K562 (cell line): Measurements from ENCODE around the gene OR12D3. TPM values are rescaled to one million over a fixed set of nuclear protein-coding genes. Genes with fewer than 3 reads are reported as not detected.

ENCODE experiments used
- ATAC-seq: fragments of 200-7000 bp; cut with Tn5 transposase; 3 replicates; pipeline ENCODE4 v1.9.1; 2020; ENCODE audit warnings: moderate library complexity
- BruUV-seq: library from RNA; stranded (reverse); fragments of 400-500 nt; replicated peaks from 2 replicates; lab custom pipeline; 2021; lab: Mats Ljungman, UMichigan
- CTCF ChIA-PET: fragments of 300-600 bp; formaldehyde crosslinking; extraction: SDS; loops from one replicate; lab custom pipeline; 2021; ENCODE audit warnings: low intra/inter-chr PET ratio; lab: Yijun Ruan, JAX
- POLR2A ChIA-PET: fragments of 300-600, 350-650 bp; sonication (Branson Sonifier 250); formaldehyde crosslinking; extraction: SDS; loops from one replicate; lab custom pipeline; 2021; ENCODE audit warnings: antibody characterized with exemption, inconsistent platforms; lab: Yijun Ruan, JAX
- DNase-seq, 4 experiments: peaks; one replicate each; pipeline versions ENCODE4 v3.0.0 to v3.0.0-alpha.2; 2011 to 2018; ENCODE audit warnings: low spot score in 3 of 4, mixed read lengths in 3 of 4; ENCODE audit errors: extremely low read depth in 1 of 4
- FAIRE-seq: peaks from 2 replicates; lab custom pipeline; 2011; peaks lifted over from hg19 to GRCh38; lab: Jason Lieb, UNC
- H2AFZ ChIP-seq: 2 replicates; pipeline ENCODE4 v1.6.0; 2011; ENCODE audit warnings: low read depth, low read length, control low read depth, inconsistent platforms
- H3K27ac ChIP-seq: fragments of 200-600 bp; 3 replicates; pipeline ENCODE4 v1.8.0; 2011; ENCODE audit warnings: low read depth, mild to moderate bottlenecking, control low read depth, inconsistent platforms, low read length, moderate library complexity, mixed read lengths; ENCODE audit errors: extremely low read depth
- H3K27me3 ChIP-seq, 2 experiments: fragments of 300-600 bp in 1 of 2; 2 replicates in 1 of 2; 3 replicates in 1 of 2; pipeline versions ENCODE4 v1.6.0 to v1.8.0; 2011; ENCODE audit warnings: inconsistent platforms in 2 of 2, low read length in 2 of 2, mild to moderate bottlenecking in 1 of 2, mixed read lengths in 1 of 2, moderate library complexity in 1 of 2; ENCODE audit not compliant: control insufficient read depth in 2 of 2, insufficient read depth in 2 of 2
- H3K36me3 ChIP-seq: fragments of 300-600 bp; 3 replicates; pipeline ENCODE4 v1.8.0; 2011; ENCODE audit warnings: mild to moderate bottlenecking, low read length, inconsistent platforms; ENCODE audit not compliant: control insufficient read depth, insufficient read depth
- H3K4me1 ChIP-seq, 2 experiments: fragments of 200-600 bp in 1 of 2; replicated peaks in 1 of 2; 2 replicates in 1 of 2; 3 replicates in 1 of 2; pipeline versions ENCODE4 v1.5.1 to v1.8.0; 2011; ENCODE audit warnings: inconsistent platforms in 2 of 2, low read length in 2 of 2, mild to moderate bottlenecking in 1 of 2, mixed read lengths in 1 of 2, moderate library complexity in 1 of 2; ENCODE audit not compliant: control insufficient read depth in 2 of 2, insufficient read depth in 2 of 2
- H3K4me2 ChIP-seq: 2 replicates; pipeline ENCODE4 v1.6.1; 2011; ENCODE audit warnings: low read length, control low read depth, inconsistent platforms, mixed read lengths; ENCODE audit not compliant: insufficient read depth
- H3K4me3 ChIP-seq: fragments of 200-600 bp; sonication (generic), shearing (Covaris generic); 2 replicates; pipeline ENCODE4 v1.5.1; 2016; ENCODE audit warnings: control low read depth, inconsistent platforms
- H3K79me2 ChIP-seq: fragments of 200-600 bp; 3 replicates; pipeline ENCODE4 v1.8.0; 2011; ENCODE audit warnings: low read length, inconsistent platforms; ENCODE audit not compliant: control insufficient read depth, insufficient read depth
- H3K9ac ChIP-seq, 2 experiments: 2 replicates each; pipeline versions ENCODE4 v1.6.0 to v1.6.1; 2011; ENCODE audit warnings: low read depth in 2 of 2, low read length in 2 of 2, control low read depth in 1 of 2, inconsistent platforms in 1 of 2, mild to moderate bottlenecking in 1 of 2, mixed read lengths in 1 of 2; ENCODE audit not compliant: insufficient read depth in 1 of 2
- H3K9me1 ChIP-seq: one replicate; pipeline ENCODE4 v1.6.0; 2011; ENCODE audit warnings: inconsistent platforms, mild to moderate bottlenecking, low read length, moderate library complexity; ENCODE audit not compliant: control insufficient read depth, insufficient read depth
- H3K9me3 ChIP-seq: replicated peaks from 2 replicates; pipeline ENCODE4 v1.5.1; 2011; ENCODE audit warnings: low read depth, low read length, inconsistent platforms; ENCODE audit not compliant: control insufficient read depth, insufficient read depth
- H4K20me1 ChIP-seq: replicated peaks from 2 replicates; pipeline ENCODE4 v1.6.1; 2011; ENCODE audit warnings: low read length, inconsistent platforms, mixed read lengths; ENCODE audit not compliant: control insufficient read depth, insufficient read depth
- C11orf30 ChIP-seq: fragments of 450-650 bp; IDR thresholded peaks from 2 replicates; pipeline ENCODE4 v1.6.1; 2016; ENCODE audit warnings: low read depth, mild to moderate bottlenecking
- CBFA2T2 ChIP-seq: fragments of 450-650 bp; conservative IDR thresholded peaks from 2 replicates; pipeline ENCODE4 v1.6.1; 2017; ENCODE audit warnings: mild to moderate bottlenecking
- CHD1 ChIP-seq: fragments of 200-600 bp; sonication (generic); IDR thresholded peaks from one replicate; pipeline ENCODE4 v1.6.1; 2012; ENCODE audit warnings: mild to moderate bottlenecking, moderate library complexity, low read length, inconsistent platforms
- GTF2A2 ChIP-seq: IDR thresholded peaks from 2 replicates; pipeline ENCODE4 v1.6.1; 2016; ENCODE audit warnings: mild to moderate bottlenecking, missing genetic modification characterization, missing compliant biosample characterization
- IFI16 ChIP-seq: fragments of 250-450 bp; sonication (Bioruptor Pico); IDR thresholded peaks from 2 replicates; pipeline ENCODE4 v2.1.2; 2022; ENCODE audit warnings: mild to moderate bottlenecking, inconsistent platforms
- ILF3 ChIP-seq: fragments of 450-650 bp; IDR thresholded peaks from 2 replicates; pipeline ENCODE4 v1.6.1; 2018; ENCODE audit warnings: antibody characterized with exemption, mild to moderate bottlenecking, moderate library complexity, borderline replicate concordance
- RBM25 ChIP-seq: fragments of 200-400 bp; formaldehyde crosslinking; IDR thresholded peaks from 2 replicates; pipeline ENCODE4 v1.6.1; 2018; ENCODE audit warnings: low read length, low read depth, moderate library complexity; ENCODE audit not compliant: severe bottlenecking
- RBM34 ChIP-seq: fragments of 200-400 bp; formaldehyde crosslinking; IDR thresholded peaks from 2 replicates; pipeline ENCODE4 v1.6.1; 2018; ENCODE audit warnings: low read length, borderline replicate concordance; ENCODE audit not compliant: insufficient read depth
- ZNF316 ChIP-seq: fragments of 450-650 bp; IDR thresholded peaks from 2 replicates; pipeline ENCODE4 v1.6.1; 2016
- WGBS: fragments of 100-300 bp; shearing (Covaris generic); methylation state at CpG from one replicate; pipeline ENCODE4 v1.1.6; 2016; ENCODE audit warnings: low coverage, mixed read lengths; ENCODE audit not compliant: insufficient coverage; ENCODE audit errors: missing lambda C conversion rate; 5-methylcytosine and 5-hydroxymethylcytosine counted together
- in situ Hi-C: fragments of 300-500 bp; cut with MboI; formaldehyde crosslinking; loops from 4 replicates; pipeline ENCODE4 v1.15.0; 2018; ENCODE audit warnings: inconsistent platforms, mixed read lengths
- intact Hi-C: fragments of 100-400 bp; cut with micrococcal nuclease; formaldehyde crosslinking; loops from 2 replicates; pipeline ENCODE4 v1.14.2; 2022
- polyA plus RNA-seq, 8 experiments: library from polyadenylated mRNA; depleted of rRNA in 4 of 8; stranded (reverse) in 5 of 8; unstranded in 3 of 8; fragments of >200 nt; fragmentation: Nextera tagmentation in 2 of 8; fragmentation: Illumina TruSeq in 1 of 8; extraction: Ambion mirVana in 2 of 8; extraction: Trizol in 1 of 8; gene quantifications; 2 replicates each; pipeline versions ENCODE4 v1.2.1 to v1.2.3, GENCODE V29; 2011 to 2014; ENCODE audit warnings: inconsistent platforms in 1 of 8, missing spikeins in 1 of 8
- total RNA-seq, 7 experiments: library from RNA; depleted of rRNA in 6 of 7; stranded (reverse); fragments of >200 nt in 6 of 7; fragmentation: Illumina TruSeq in 2 of 7; extraction: Trizol in 2 of 7; gene quantifications; 2 replicates each; pipeline versions ENCODE4 v1.2.1 to v1.2.3, GENCODE V29; 2011 to 2021; ENCODE audit warnings: low replicate concordance in 1 of 7
- TF ChIP-seq, protein P1 (sequence below): fragments of 250-450 bp; sonication (Bioruptor Pico); IDR thresholded peaks from 2 replicates; pipeline ENCODE4 v1.8.0; 2022; ENCODE audit warnings: inconsistent platforms, mild to moderate bottlenecking, moderate library complexity, borderline replicate concordance

OR12D3 gene
- total and polyA plus RNA-seq, 9 of the 15 experiments (the other 6 are each of a cell fraction or from before 2014, with no cell fraction given) = not detected

DNA sequence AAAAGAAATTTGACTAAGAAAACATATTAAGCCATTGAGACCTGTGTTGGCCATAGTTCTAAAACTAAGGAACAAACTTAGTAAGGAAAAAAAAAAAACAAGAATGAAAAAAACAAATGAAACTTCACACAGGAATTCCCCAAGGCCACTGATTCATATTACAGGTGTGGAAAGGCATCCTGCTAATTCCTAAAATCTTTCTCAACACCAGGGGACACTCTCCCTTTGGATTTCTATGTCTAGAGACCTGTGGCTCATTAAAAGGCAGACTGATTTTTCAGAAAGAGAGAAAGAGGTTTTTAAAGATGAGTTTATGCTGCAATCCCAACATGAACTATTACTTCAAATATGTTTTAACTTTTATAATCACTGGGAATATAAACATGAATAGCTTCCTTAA, 39.5 kb upstream of the OR12D3 start, which contains the start of gene OR12D1 (continued):
- no peak for TF ChIP-seq RBM25
- no peak for TF ChIP-seq CHD1
- no peak for TF ChIP-seq ILF3
- no peak for TF ChIP-seq IFI16 (CRISPR knock-in tag)
- TF ChIP-seq, protein P1, sequence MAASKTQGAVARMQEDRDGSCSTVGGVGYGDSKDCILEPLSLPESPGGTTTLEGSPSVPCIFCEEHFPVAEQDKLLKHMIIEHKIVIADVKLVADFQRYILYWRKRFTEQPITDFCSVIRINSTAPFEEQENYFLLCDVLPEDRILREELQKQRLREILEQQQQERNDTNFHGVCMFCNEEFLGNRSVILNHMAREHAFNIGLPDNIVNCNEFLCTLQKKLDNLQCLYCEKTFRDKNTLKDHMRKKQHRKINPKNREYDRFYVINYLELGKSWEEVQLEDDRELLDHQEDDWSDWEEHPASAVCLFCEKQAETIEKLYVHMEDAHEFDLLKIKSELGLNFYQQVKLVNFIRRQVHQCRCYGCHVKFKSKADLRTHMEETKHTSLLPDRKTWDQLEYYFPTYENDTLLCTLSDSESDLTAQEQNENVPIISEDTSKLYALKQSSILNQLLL = no peak

DNA sequence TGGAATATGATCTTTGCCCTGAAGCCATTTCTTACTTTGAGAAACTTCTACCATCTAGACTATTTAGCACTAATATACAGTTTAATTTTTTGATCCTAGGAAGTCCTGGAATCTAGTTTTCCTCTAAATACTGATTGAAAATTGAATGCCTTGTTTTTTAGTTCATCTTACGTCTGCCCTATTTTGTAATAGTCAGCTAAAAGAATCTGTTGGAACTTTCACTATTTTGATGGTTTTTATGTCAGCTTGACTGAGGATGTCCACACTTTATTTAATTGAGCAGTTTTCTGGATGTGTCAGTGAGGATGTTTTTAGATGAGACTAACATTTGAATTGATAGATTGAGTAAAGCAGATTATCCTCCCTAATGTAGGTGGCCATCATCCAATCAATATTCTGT, 28.7 kb upstream of the OR12D3 start:
- CTCF ChIA-PET = no interaction called here
- no peak overlapping the region for H2AFZ ChIP-seq
- BruUV-seq = no TSS peak
- FAIRE-seq = no peak
- TF ChIP-seq ZNF316 = peak; percentile 58
- peak; percentile 26; the same call in 1 of the 2 replicates for TF ChIP-seq C11orf30
- TF ChIP-seq RBM34 = no peak
- no peak for TF ChIP-seq GTF2A2 (tag)
- TF ChIP-seq CBFA2T2 = no peak
- TF ChIP-seq, all 486 proteins: peak for 2
- H3K36me3 ChIP-seq = no peaks in the 10 kb centered on the region
- H3K27ac ChIP-seq = no peak overlapping the region
- no peaks in the 10 kb centered on the region for H4K20me1 ChIP-seq
- no peak overlapping the region for H3K9ac ChIP-seq
- H3K4me2 ChIP-seq = no peak overlapping the region
- no peaks in the 10 kb centered on the region for H3K9me1 ChIP-seq
- intact Hi-C loops (no loop called here), in situ Hi-C loops (no loop called here)
- POLR2A ChIA-PET = no interaction called here
- no peaks in the 10 kb centered on the region for H3K27me3 ChIP-seq
- no peaks in the 10 kb centered on the region for H3K4me1 ChIP-seq
- H3K9me3 ChIP-seq = no peaks in the 10 kb centered on the region
- WGBS = 0% methylated on average over 1 of the region's 1 CpG
- no peak overlapping the region for H3K4me3 ChIP-seq
- H3K79me2 ChIP-seq = no peaks in the 10 kb centered on the region
- ATAC-seq (no peak), DNase-seq (no peak)
